Kidney tubule cell (primary cell): ENCODE results near the gene C9orf153.
A peak's percentile ranks its signal among the peaks of the same experiment; 100 is the strongest.

ENCODE experiments used
- DNase-seq: peaks from one replicate; pipeline ENCODE4 v3.0.0-alpha.2; 2018; ENCODE audit warnings: low spot score

C9orf153 gene

GRCh38 chr9:86187121-86187520 lies 72.3 kb downstream of the C9orf153 start:
- DNase-seq, result no peak

- DNase-seq, result no peak
These were observed 72.8 kb downstream of the C9orf153 start for GRCh38 chr9:86186696-86187095.

- DNase-seq, result no peak
These were observed 73.6 kb downstream of the C9orf153 start for GRCh38 chr9:86185872-86186271.

- DNase-seq, result no peak
These were observed 75.3 kb downstream of the C9orf153 start for GRCh38 chr9:86184138-86184524.

GRCh38 chr9:86183229-86184137 lies 76.0 kb downstream of the C9orf153 start:
- DNase-seq, result peak; percentile 42

GRCh38 chr9:86181379-86182315 lies 77.8 kb downstream of the C9orf153 start:
- peak; percentile 38 for DNase-seq

GRCh38 chr9:86178503-86178902 lies 81.0 kb downstream of the C9orf153 start:
- DNase-seq, result no peak

GRCh38 chr9:86177995-86178394 lies 81.5 kb downstream of the C9orf153 start:
- no peak for DNase-seq

GRCh38 chr9:86176468-86176867 lies 83.0 kb downstream of the C9orf153 start:
- DNase-seq, result peak; percentile 13

- DNase-seq, result no peak
These were observed 83.6 kb downstream of the C9orf153 start for GRCh38 chr9:86175743-86176456.

GRCh38 chr9:86175223-86175622 lies 84.2 kb downstream of the C9orf153 start:
- DNase-seq, result no peak
